B cell (primary cell): ENCODE measurements around the gene PLCB1. TPM values are rescaled to one million over a fixed set of nuclear protein-coding genes. Genes with fewer than 3 reads are reported as not detected.

ENCODE experiments used
- ATAC-seq: fragments of 200-7000 bp; cut with Tn5 transposase; one replicate; pipeline ENCODE4 v1.10.0; 2021; ENCODE audit warnings: low read depth, mild to moderate bottlenecking, moderate number of reproducible peaks, moderate library complexity
- CTCF ChIA-PET: fragments of 350-600 bp; sonication (Branson Sonifier 250); formaldehyde crosslinking; loops from one replicate; lab custom pipeline; 2021; ENCODE audit warnings: antibody characterized with exemption, inconsistent platforms; lab: Charles Lee
- POLR2A ChIA-PET: fragments of 350-600 bp; sonication (Branson Sonifier 250); formaldehyde crosslinking; loops from one replicate; lab custom pipeline; 2021; ENCODE audit warnings: antibody characterized with exemption; lab: Charles Lee
- DNase-seq: peaks from one replicate; pipeline ENCODE4 v3.0.0; 2013
- H2AFZ ChIP-seq: 2 replicates; pipeline ENCODE4 v1.6.1; 2012; ENCODE audit warnings: mild to moderate bottlenecking, low read depth, low read length; ENCODE audit not compliant: insufficient read depth, poor library complexity, severe bottlenecking
- H3K27ac ChIP-seq, 2 donors: 1 replicate in 1 of 2; 2 replicates in 1 of 2; pipeline ENCODE4 v1.5.1; 2012 to 2013; ENCODE audit warnings: low read length in 2 of 2, mild to moderate bottlenecking in 2 of 2, moderate library complexity in 1 of 2
- H3K27me3 ChIP-seq, 4 experiments: fragments of 200-600 bp in 1 of 4; sonication (generic) in 1 of 4; replicated peaks in 1 of 4; 1 replicate in 2 of 4; 2 replicates in 2 of 4; pipeline versions ENCODE4 v1.6.1 to v1.7.0; 2013 to 2016; ENCODE audit warnings: low read length in 3 of 4, mild to moderate bottlenecking in 2 of 4, mixed read lengths in 1 of 4, moderate library complexity in 1 of 4; ENCODE audit not compliant: insufficient read depth in 4 of 4, control insufficient read depth in 3 of 4; ENCODE audit errors: control extremely low read depth in 1 of 4
- H3K36me3 ChIP-seq, 2 experiments: replicated peaks in 1 of 2; 1 replicate in 1 of 2; 2 replicates in 1 of 2; pipeline versions ENCODE4 v1.6.1 to v1.7.1; 2013; ENCODE audit warnings: low read length in 1 of 2; ENCODE audit not compliant: insufficient read depth in 2 of 2, control insufficient read depth in 1 of 2; ENCODE audit errors: control extremely low read depth in 1 of 2, extremely low read depth in 1 of 2
- H3K4me1 ChIP-seq, 2 donors: fragments of 200-600 bp in 1 of 2; sonication (generic) in 1 of 2; 1 replicate in 1 of 2; 2 replicates in 1 of 2; pipeline versions ENCODE4 v1.5.1 to v1.6.1; 2013 to 2017; ENCODE audit warnings: low read length in 2 of 2; ENCODE audit not compliant: control insufficient read depth in 2 of 2, insufficient read depth in 2 of 2
- H3K4me2 ChIP-seq: replicated peaks from 2 replicates; pipeline ENCODE3; 2012; ENCODE audit warnings: mild to moderate bottlenecking, low read depth, low read length; ENCODE audit not compliant: poor library complexity, severe bottlenecking
- H3K4me3 ChIP-seq, 5 experiments: fragments of 200-600 bp in 1 of 5; sonication (generic) in 1 of 5; 1 replicate in 3 of 5; 2 replicates in 2 of 5; pipeline versions ENCODE4 v1.5.1 to v1.7.0; 2011 to 2016; ENCODE audit warnings: low read length in 4 of 5, mild to moderate bottlenecking in 4 of 5, low read depth in 2 of 5, control low read depth in 1 of 5, moderate library complexity in 1 of 5; ENCODE audit not compliant: insufficient read depth in 1 of 5; ENCODE audit errors: control extremely low read depth in 1 of 5, extremely low read depth in 1 of 5
- H3K79me2 ChIP-seq: fragments of 200-600 bp; sonication (generic); one replicate; pipeline ENCODE4 v1.6.0; 2016; ENCODE audit warnings: low read length; ENCODE audit not compliant: control insufficient read depth, insufficient read depth
- H3K9ac ChIP-seq: fragments of 200-600 bp; sonication (generic); 2 replicates; pipeline ENCODE4 v1.6.1; 2017; ENCODE audit warnings: mild to moderate bottlenecking, low read length, moderate library complexity
- H3K9me3 ChIP-seq, 3 donors: one replicate each; pipeline versions ENCODE4 v1.6.1 to v1.7.1; 2013; ENCODE audit warnings: low read length in 2 of 3; ENCODE audit not compliant: control insufficient read depth in 2 of 3, insufficient read depth in 1 of 3; ENCODE audit errors: control extremely low read depth in 1 of 3
- H4K20me1 ChIP-seq: 2 replicates; pipeline ENCODE4 v1.6.0; 2012; ENCODE audit warnings: mild to moderate bottlenecking, low read length; ENCODE audit not compliant: insufficient read depth, control insufficient read depth, poor library complexity, severe bottlenecking
- H3K27ac Mint-ChIP-seq: one replicate; pipeline ENCODE4 v1.8.0; 2021; ENCODE audit warnings: mixed read lengths
- H3K27me3 Mint-ChIP-seq: one replicate; pipeline ENCODE4 v1.8.0; 2021; ENCODE audit warnings: mixed read lengths
- H3K4me1 Mint-ChIP-seq: one replicate; pipeline ENCODE4 v1.8.0; 2021; ENCODE audit warnings: mixed read lengths
- H3K4me3 Mint-ChIP-seq: one replicate; pipeline ENCODE4 v1.8.0; 2021; ENCODE audit warnings: mixed read lengths
- H3K9me3 Mint-ChIP-seq: one replicate; pipeline ENCODE4 v1.8.0; 2022; ENCODE audit warnings: mixed read lengths; ENCODE audit not compliant: insufficient read depth
- EZH2 ChIP-seq: IDR thresholded peaks from 2 replicates; pipeline ENCODE4 v1.6.1; 2012; ENCODE audit warnings: borderline replicate concordance, low read depth, mild to moderate bottlenecking, moderate library complexity, low read length; ENCODE audit not compliant: insufficient read depth, poor library complexity, severe bottlenecking
- WGBS: methylation state at CpG from one replicate; pipeline ENCODE4 v1.1.5; 2013; ENCODE audit warnings: missing lambda C conversion rate; ENCODE audit not compliant: insufficient coverage; 5-methylcytosine and 5-hydroxymethylcytosine counted together
- intact Hi-C: fragments of 100-400 bp; cut with micrococcal nuclease; formaldehyde crosslinking; loops from one replicate; pipeline ENCODE4 v1.10.0; 2022
- polyA plus RNA-seq: library from polyadenylated mRNA; depleted of rRNA; stranded (reverse); fragments of >200 nt; gene quantifications from 2 replicates; pipeline ENCODE4 v1.2.3, GENCODE V29; 2012
- total RNA-seq, 2 donors: library from RNA; stranded (reverse); fragments of 120-200 nt in 1 of 2; gene quantifications; 1 replicate in 1 of 2; 2 replicates in 1 of 2; pipeline versions ENCODE4 v1.2.3 to v1.2.4, GENCODE V29; 2013 to 2022
- TF ChIP-seq, protein P1 (sequence below): fragments of 200-600 bp; IDR thresholded peaks from one replicate; pipeline ENCODE4 v1.8.0; 2022; ENCODE audit warnings: antibody characterized with exemption, mild to moderate bottlenecking

PLCB1 gene
- total and polyA plus RNA-seq, 2 donors (not counting 1 experiment from before 2014, with no cell fraction given) = 0.18 to 0.47 TPM

DNA sequence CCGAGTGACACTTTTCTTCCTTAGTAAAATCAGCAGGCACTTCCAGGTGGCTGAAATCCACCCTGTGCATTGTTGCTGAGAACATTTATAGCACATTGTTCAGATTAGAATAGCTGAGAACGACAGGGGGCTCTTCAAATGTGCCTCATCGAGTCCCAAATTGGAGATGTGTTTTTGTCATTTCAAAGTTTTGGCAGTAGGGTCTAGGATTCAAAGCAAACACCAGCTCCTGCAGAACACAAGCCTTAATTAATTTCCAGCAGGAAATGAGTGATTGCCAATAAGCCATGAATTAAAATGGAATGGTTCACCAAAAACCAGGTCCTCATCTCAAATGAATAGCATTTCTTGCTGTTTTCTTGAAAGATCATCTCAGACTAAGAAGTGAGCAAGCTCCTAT lies 171.6 kb downstream of the PLCB1 start:
- ATAC-seq (no peak), DNase-seq (no peak)
- H4K20me1 ChIP-seq = no peaks in the 10 kb centered on the region
- no peaks in the 10 kb centered on the region for H3K79me2 ChIP-seq
- TF ChIP-seq, protein P1, sequence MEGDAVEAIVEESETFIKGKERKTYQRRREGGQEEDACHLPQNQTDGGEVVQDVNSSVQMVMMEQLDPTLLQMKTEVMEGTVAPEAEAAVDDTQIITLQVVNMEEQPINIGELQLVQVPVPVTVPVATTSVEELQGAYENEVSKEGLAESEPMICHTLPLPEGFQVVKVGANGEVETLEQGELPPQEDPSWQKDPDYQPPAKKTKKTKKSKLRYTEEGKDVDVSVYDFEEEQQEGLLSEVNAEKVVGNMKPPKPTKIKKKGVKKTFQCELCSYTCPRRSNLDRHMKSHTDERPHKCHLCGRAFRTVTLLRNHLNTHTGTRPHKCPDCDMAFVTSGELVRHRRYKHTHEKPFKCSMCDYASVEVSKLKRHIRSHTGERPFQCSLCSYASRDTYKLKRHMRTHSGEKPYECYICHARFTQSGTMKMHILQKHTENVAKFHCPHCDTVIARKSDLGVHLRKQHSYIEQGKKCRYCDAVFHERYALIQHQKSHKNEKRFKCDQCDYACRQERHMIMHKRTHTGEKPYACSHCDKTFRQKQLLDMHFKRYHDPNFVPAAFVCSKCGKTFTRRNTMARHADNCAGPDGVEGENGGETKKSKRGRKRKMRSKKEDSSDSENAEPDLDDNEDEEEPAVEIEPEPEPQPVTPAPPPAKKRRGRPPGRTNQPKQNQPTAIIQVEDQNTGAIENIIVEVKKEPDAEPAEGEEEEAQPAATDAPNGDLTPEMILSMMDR = no peak
- TF ChIP-seq EZH2 = no peak
- H3K9me3 ChIP-seq = no peaks in the 10 kb centered on the region
- no peak overlapping the region for H3K4me2 ChIP-seq
- no peak overlapping the region for H3K27ac ChIP-seq
- H3K36me3 ChIP-seq = no peaks in the 10 kb centered on the region
- Mint-ChIP-seq H3K4me3 (no peak overlapping the region), H3K4me1 (no peaks in the 10 kb centered on the region), H3K9me3 (no peaks in the 10 kb centered on the region), H3K27me3 (no peaks in the 10 kb centered on the region), H3K27ac (no peak overlapping the region)
- no peaks in the 10 kb centered on the region for H3K4me1 ChIP-seq
- intact Hi-C loops = no loop called here
- ChIA-PET POLR2A (no interaction called here), CTCF (interaction anchor here (0.7 kb wide), 1 partner anchor 11 kb away, joined by 4 read pairs; no protein-coding TSS in a partner anchor)
- 100% methylated on average over 1 of the region's 3 CpGs for WGBS
- H3K4me3 ChIP-seq = no peak overlapping the region
- no peak overlapping the region for H3K9ac ChIP-seq
- no peaks in the 10 kb centered on the region for H3K27me3 ChIP-seq
- H2AFZ ChIP-seq = no peak overlapping the region

DNA sequence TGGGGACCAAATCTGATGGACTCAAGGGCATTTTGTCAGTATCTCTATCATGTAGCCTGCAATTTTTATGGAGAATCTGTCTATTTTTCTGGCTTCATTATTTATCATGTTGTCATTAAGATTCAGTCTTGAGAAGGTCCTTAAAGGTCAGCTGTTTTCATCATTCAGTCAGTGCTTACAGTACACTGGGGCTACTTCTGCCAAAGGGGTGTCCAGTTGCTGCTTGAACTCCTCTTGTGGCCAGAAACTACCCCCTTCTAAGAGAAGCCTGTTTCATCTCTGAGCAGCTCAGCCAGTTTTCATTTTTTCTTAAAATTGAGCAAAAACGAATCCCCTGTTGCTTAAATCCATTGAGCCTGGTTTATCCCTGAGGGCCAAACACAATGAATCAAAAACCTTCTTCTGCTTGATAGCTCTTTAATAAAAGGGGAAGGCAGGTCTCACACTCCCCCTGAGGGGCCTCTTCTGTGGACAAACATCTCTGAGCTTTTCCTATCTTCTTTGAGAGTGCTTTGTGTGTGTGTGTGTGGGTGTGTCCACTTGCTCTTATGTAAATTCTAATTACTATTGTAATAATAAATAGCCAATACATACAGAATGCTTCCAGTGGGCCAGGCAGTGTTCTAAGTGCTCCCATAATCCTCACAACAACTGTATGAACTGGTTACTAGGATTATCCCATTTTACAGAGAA lies 172.2 kb downstream of the PLCB1 start:
- Histone ChIP-seq H3K9ac (no peak overlapping the region), H3K4me2 (no peak overlapping the region), H3K4me3 (no peak overlapping the region), H3K4me1 (no peaks in the 10 kb centered on the region), H3K27me3 (no peaks in the 10 kb centered on the region), H3K9me3 (no peaks in the 10 kb centered on the region), H4K20me1 (no peaks in the 10 kb centered on the region), H3K79me2 (no peaks in the 10 kb centered on the region), H3K36me3 (no peaks in the 10 kb centered on the region), H3K27ac (no peak overlapping the region), H2AFZ (no peak overlapping the region)
- no peaks in the 10 kb centered on the region for H3K9me3 Mint-ChIP-seq
- ChIA-PET POLR2A (no interaction called here), CTCF (interaction anchor here (0.7 kb wide), 1 partner anchor 11 kb away, joined by 4 read pairs; no protein-coding TSS in a partner anchor)
- no peaks in the 10 kb centered on the region for H3K4me1 Mint-ChIP-seq
- TF ChIP-seq EZH2 = no peak
- TF ChIP-seq, protein P1 = no peak
- intact Hi-C loops = no loop called here
- ATAC-seq (no peak), DNase-seq (no peak)
- 75% methylated on average over 1 of the region's 1 CpG for WGBS
- no peak overlapping the region for H3K27ac Mint-ChIP-seq
- no peaks in the 10 kb centered on the region for H3K27me3 Mint-ChIP-seq
- H3K4me3 Mint-ChIP-seq = no peak overlapping the region
